ENCODE results near the gene DDRGK1.

GRCh38 chr20:3208786-3209256 is 4.3 kb upstream of the DDRGK1 start:
- TF ChIP-seq POLR2A (IDR thresholded peaks at IDR 0.05; ENCODE audit: low read depth, low read length), result no peak
- no peak for TF ChIP-seq MXI1 (IDR thresholded peaks at IDR 0.05; ENCODE audit: borderline replicate concordance, low read depth, low read length)
- no peak for TF ChIP-seq USF2 (IDR thresholded peaks at IDR 0.05; ENCODE audit: low read depth, low read length)
- TF ChIP-seq CTCF (conservative IDR thresholded peaks at IDR 0.05; ENCODE audit: low read depth, low read length), result no peak
- no peak for TF ChIP-seq CEBPB (IDR thresholded peaks at IDR 0.05; ENCODE audit: low read depth, low read length)
- no peak for TF ChIP-seq RAD21 (IDR thresholded peaks at IDR 0.05; ENCODE audit: low read length)
- no peak for TF ChIP-seq FOS (IDR thresholded peaks at IDR 0.05; ENCODE audit: low read depth, low read length)
- no peak for TF ChIP-seq NFE2L2 (IDR thresholded peaks at IDR 0.05; ENCODE audit: low read depth, low read length)
- TF ChIP-seq SMC3 (IDR thresholded peaks at IDR 0.05; ENCODE audit: low read depth, low read length), result no peak
- TF ChIP-seq CHD1 (IDR thresholded peaks at IDR 0.05; ENCODE audit: low read depth, low read length), result no peak

Data from IMR-90 (cell line).